B cell (primary cell): Measurements from ENCODE around the gene PRTFDC1. TPM values are rescaled to one million over a fixed set of nuclear protein-coding genes. Genes with fewer than 3 reads are reported as not detected.

ENCODE experiments used
- ATAC-seq: fragments of 200-7000 bp; cut with Tn5 transposase; one replicate; pipeline ENCODE4 v1.10.0; 2021; ENCODE audit warnings: low read depth, mild to moderate bottlenecking, moderate number of reproducible peaks, moderate library complexity
- CTCF ChIA-PET: fragments of 350-600 bp; sonication (Branson Sonifier 250); formaldehyde crosslinking; loops from one replicate; lab custom pipeline; 2021; ENCODE audit warnings: antibody characterized with exemption, inconsistent platforms; lab: Charles Lee
- POLR2A ChIA-PET: fragments of 350-600 bp; sonication (Branson Sonifier 250); formaldehyde crosslinking; loops from one replicate; lab custom pipeline; 2021; ENCODE audit warnings: antibody characterized with exemption; lab: Charles Lee
- DNase-seq: peaks from one replicate; pipeline ENCODE4 v3.0.0; 2013
- H2AFZ ChIP-seq: 2 replicates; pipeline ENCODE4 v1.6.1; 2012; ENCODE audit warnings: mild to moderate bottlenecking, low read depth, low read length; ENCODE audit not compliant: insufficient read depth, poor library complexity, severe bottlenecking
- H3K27ac ChIP-seq, 2 donors: 1 replicate in 1 of 2; 2 replicates in 1 of 2; pipeline ENCODE4 v1.5.1; 2012 to 2013; ENCODE audit warnings: low read length in 2 of 2, mild to moderate bottlenecking in 2 of 2, moderate library complexity in 1 of 2
- H3K27me3 ChIP-seq, 4 experiments: fragments of 200-600 bp in 1 of 4; sonication (generic) in 1 of 4; replicated peaks in 1 of 4; 1 replicate in 2 of 4; 2 replicates in 2 of 4; pipeline versions ENCODE4 v1.6.1 to v1.7.0; 2013 to 2016; ENCODE audit warnings: low read length in 3 of 4, mild to moderate bottlenecking in 2 of 4, mixed read lengths in 1 of 4, moderate library complexity in 1 of 4; ENCODE audit not compliant: insufficient read depth in 4 of 4, control insufficient read depth in 3 of 4; ENCODE audit errors: control extremely low read depth in 1 of 4
- H3K36me3 ChIP-seq, 2 experiments: replicated peaks in 1 of 2; 1 replicate in 1 of 2; 2 replicates in 1 of 2; pipeline versions ENCODE4 v1.6.1 to v1.7.1; 2013; ENCODE audit warnings: low read length in 1 of 2; ENCODE audit not compliant: insufficient read depth in 2 of 2, control insufficient read depth in 1 of 2; ENCODE audit errors: control extremely low read depth in 1 of 2, extremely low read depth in 1 of 2
- H3K4me1 ChIP-seq, 2 donors: fragments of 200-600 bp in 1 of 2; sonication (generic) in 1 of 2; 1 replicate in 1 of 2; 2 replicates in 1 of 2; pipeline versions ENCODE4 v1.5.1 to v1.6.1; 2013 to 2017; ENCODE audit warnings: low read length in 2 of 2; ENCODE audit not compliant: control insufficient read depth in 2 of 2, insufficient read depth in 2 of 2
- H3K4me2 ChIP-seq: replicated peaks from 2 replicates; pipeline ENCODE3; 2012; ENCODE audit warnings: mild to moderate bottlenecking, low read depth, low read length; ENCODE audit not compliant: poor library complexity, severe bottlenecking
- H3K4me3 ChIP-seq, 5 experiments: fragments of 200-600 bp in 1 of 5; sonication (generic) in 1 of 5; 1 replicate in 3 of 5; 2 replicates in 2 of 5; pipeline versions ENCODE4 v1.5.1 to v1.7.0; 2011 to 2016; ENCODE audit warnings: low read length in 4 of 5, mild to moderate bottlenecking in 4 of 5, low read depth in 2 of 5, control low read depth in 1 of 5, moderate library complexity in 1 of 5; ENCODE audit not compliant: insufficient read depth in 1 of 5; ENCODE audit errors: control extremely low read depth in 1 of 5, extremely low read depth in 1 of 5
- H3K79me2 ChIP-seq: fragments of 200-600 bp; sonication (generic); one replicate; pipeline ENCODE4 v1.6.0; 2016; ENCODE audit warnings: low read length; ENCODE audit not compliant: control insufficient read depth, insufficient read depth
- H3K9ac ChIP-seq: fragments of 200-600 bp; sonication (generic); 2 replicates; pipeline ENCODE4 v1.6.1; 2017; ENCODE audit warnings: mild to moderate bottlenecking, low read length, moderate library complexity
- H3K9me3 ChIP-seq, 3 donors: one replicate each; pipeline versions ENCODE4 v1.6.1 to v1.7.1; 2013; ENCODE audit warnings: low read length in 2 of 3; ENCODE audit not compliant: control insufficient read depth in 2 of 3, insufficient read depth in 1 of 3; ENCODE audit errors: control extremely low read depth in 1 of 3
- H4K20me1 ChIP-seq: 2 replicates; pipeline ENCODE4 v1.6.0; 2012; ENCODE audit warnings: mild to moderate bottlenecking, low read length; ENCODE audit not compliant: insufficient read depth, control insufficient read depth, poor library complexity, severe bottlenecking
- H3K27ac Mint-ChIP-seq: one replicate; pipeline ENCODE4 v1.8.0; 2021; ENCODE audit warnings: mixed read lengths
- H3K27me3 Mint-ChIP-seq: one replicate; pipeline ENCODE4 v1.8.0; 2021; ENCODE audit warnings: mixed read lengths
- H3K4me1 Mint-ChIP-seq: one replicate; pipeline ENCODE4 v1.8.0; 2021; ENCODE audit warnings: mixed read lengths
- H3K4me3 Mint-ChIP-seq: one replicate; pipeline ENCODE4 v1.8.0; 2021; ENCODE audit warnings: mixed read lengths
- H3K9me3 Mint-ChIP-seq: one replicate; pipeline ENCODE4 v1.8.0; 2022; ENCODE audit warnings: mixed read lengths; ENCODE audit not compliant: insufficient read depth
- EZH2 ChIP-seq: IDR thresholded peaks from 2 replicates; pipeline ENCODE4 v1.6.1; 2012; ENCODE audit warnings: borderline replicate concordance, low read depth, mild to moderate bottlenecking, moderate library complexity, low read length; ENCODE audit not compliant: insufficient read depth, poor library complexity, severe bottlenecking
- WGBS: methylation state at CpG from one replicate; pipeline ENCODE4 v1.1.5; 2013; ENCODE audit warnings: missing lambda C conversion rate; ENCODE audit not compliant: insufficient coverage; 5-methylcytosine and 5-hydroxymethylcytosine counted together
- intact Hi-C: fragments of 100-400 bp; cut with micrococcal nuclease; formaldehyde crosslinking; loops from one replicate; pipeline ENCODE4 v1.10.0; 2022
- polyA plus RNA-seq: library from polyadenylated mRNA; depleted of rRNA; stranded (reverse); fragments of >200 nt; gene quantifications from 2 replicates; pipeline ENCODE4 v1.2.3, GENCODE V29; 2012
- total RNA-seq, 2 donors: library from RNA; stranded (reverse); fragments of 120-200 nt in 1 of 2; gene quantifications; 1 replicate in 1 of 2; 2 replicates in 1 of 2; pipeline versions ENCODE4 v1.2.3 to v1.2.4, GENCODE V29; 2013 to 2022
- TF ChIP-seq, protein P1 (sequence below): fragments of 200-600 bp; IDR thresholded peaks from one replicate; pipeline ENCODE4 v1.8.0; 2022; ENCODE audit warnings: antibody characterized with exemption, mild to moderate bottlenecking

Gene PRTFDC1
- total and polyA plus RNA-seq, 2 donors (not counting 1 experiment from before 2014, with no cell fraction given) = 0.63 TPM; not detected in 1

DNA sequence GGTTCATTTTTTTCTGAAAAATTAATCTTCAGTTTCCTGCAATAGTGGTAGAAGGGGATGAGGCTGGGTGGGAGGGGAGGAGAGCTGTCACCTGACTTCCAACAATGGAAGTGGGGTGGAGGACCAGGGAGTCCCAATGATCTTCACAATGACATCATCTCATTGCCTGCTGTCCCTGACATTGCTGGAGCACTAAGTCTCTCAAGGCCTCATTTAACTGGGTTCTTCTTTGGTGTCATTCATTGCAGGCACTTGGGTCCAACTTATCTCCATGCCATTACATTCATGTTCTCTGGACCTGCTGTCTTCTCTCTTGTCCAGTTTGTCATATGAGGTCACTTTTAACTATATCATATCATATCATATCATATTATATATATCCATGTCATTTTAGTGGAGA is 34.4 kb downstream of the PRTFDC1 start:
- intact Hi-C loops = no loop called here
- no peak overlapping the region for H3K9ac ChIP-seq
- H4K20me1 ChIP-seq = no peaks in the 10 kb centered on the region
- H3K27ac ChIP-seq = no peak overlapping the region
- TF ChIP-seq, protein P1, sequence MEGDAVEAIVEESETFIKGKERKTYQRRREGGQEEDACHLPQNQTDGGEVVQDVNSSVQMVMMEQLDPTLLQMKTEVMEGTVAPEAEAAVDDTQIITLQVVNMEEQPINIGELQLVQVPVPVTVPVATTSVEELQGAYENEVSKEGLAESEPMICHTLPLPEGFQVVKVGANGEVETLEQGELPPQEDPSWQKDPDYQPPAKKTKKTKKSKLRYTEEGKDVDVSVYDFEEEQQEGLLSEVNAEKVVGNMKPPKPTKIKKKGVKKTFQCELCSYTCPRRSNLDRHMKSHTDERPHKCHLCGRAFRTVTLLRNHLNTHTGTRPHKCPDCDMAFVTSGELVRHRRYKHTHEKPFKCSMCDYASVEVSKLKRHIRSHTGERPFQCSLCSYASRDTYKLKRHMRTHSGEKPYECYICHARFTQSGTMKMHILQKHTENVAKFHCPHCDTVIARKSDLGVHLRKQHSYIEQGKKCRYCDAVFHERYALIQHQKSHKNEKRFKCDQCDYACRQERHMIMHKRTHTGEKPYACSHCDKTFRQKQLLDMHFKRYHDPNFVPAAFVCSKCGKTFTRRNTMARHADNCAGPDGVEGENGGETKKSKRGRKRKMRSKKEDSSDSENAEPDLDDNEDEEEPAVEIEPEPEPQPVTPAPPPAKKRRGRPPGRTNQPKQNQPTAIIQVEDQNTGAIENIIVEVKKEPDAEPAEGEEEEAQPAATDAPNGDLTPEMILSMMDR = no peak
- TF ChIP-seq EZH2 = no peak
- H3K4me2 ChIP-seq = no peak overlapping the region
- peaks cover 0 to 3% (median 1%) of the 10 kb centered on the region in 3 donors for H3K9me3 ChIP-seq
- no peak overlapping the region for H3K4me3 Mint-ChIP-seq
- no peak overlapping the region for H2AFZ ChIP-seq
- no peaks in the 10 kb centered on the region for H3K79me2 ChIP-seq
- H3K4me1 ChIP-seq = no peaks in the 10 kb centered on the region
- H3K9me3 Mint-ChIP-seq = no peaks in the 10 kb centered on the region
- CTCF ChIA-PET = no interaction called here
- no peaks in the 10 kb centered on the region for H3K36me3 ChIP-seq
- DNase-seq (no peak), ATAC-seq (no peak)
- H3K27ac Mint-ChIP-seq = no peak overlapping the region
- no peaks in the 10 kb centered on the region for H3K27me3 Mint-ChIP-seq
- no peak overlapping the region for H3K4me3 ChIP-seq
- H3K4me1 Mint-ChIP-seq = no peaks in the 10 kb centered on the region
- POLR2A ChIA-PET = no interaction called here
- no peaks in the 10 kb centered on the region for H3K27me3 ChIP-seq

DNA sequence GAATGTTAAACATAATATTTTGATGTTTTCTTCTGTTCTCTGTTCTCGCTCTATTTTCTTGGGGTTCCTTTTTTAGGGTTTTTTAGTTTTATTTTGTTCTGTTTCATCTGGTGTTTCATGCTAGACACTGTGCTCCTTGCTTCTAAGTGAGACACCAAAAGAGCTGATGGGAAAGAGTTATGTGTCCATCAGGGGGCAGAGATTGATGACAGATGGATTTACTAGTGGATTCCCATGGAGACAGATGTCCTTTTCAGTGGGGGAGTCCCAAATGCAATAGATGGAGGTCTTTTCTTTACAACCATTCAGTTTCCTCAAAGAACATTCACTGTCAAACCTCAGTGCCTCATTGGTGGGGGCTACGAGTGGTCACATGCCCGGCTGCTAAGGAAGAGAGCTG is 34.9 kb downstream of the PRTFDC1 start:
- Histone ChIP-seq H3K27me3 (no peaks in the 10 kb centered on the region), H2AFZ (no peak overlapping the region), H3K4me1 (no peaks in the 10 kb centered on the region), H3K79me2 (no peaks in the 10 kb centered on the region), H3K27ac (no peak overlapping the region), H3K9ac (no peak overlapping the region), H3K9me3 (peaks cover 0 to 1% (median 0%) of the 10 kb centered on the region in 3 donors), H4K20me1 (no peaks in the 10 kb centered on the region), H3K36me3 (no peaks in the 10 kb centered on the region), H3K4me3 (no peak overlapping the region), H3K4me2 (no peak overlapping the region)
- no peak overlapping the region for H3K27ac Mint-ChIP-seq
- WGBS = 100% methylated on average over 1 of the region's 3 CpGs
- H3K4me3 Mint-ChIP-seq = no peak overlapping the region
- peaks cover 3% of the 10 kb centered on the region for H3K4me1 Mint-ChIP-seq
- ATAC-seq (no peak), DNase-seq (no peak)
- H3K9me3 Mint-ChIP-seq = no peaks in the 10 kb centered on the region
- TF ChIP-seq EZH2 = no peak
- TF ChIP-seq, protein P1 = no peak
- no peaks in the 10 kb centered on the region for H3K27me3 Mint-ChIP-seq
- ChIA-PET CTCF (no interaction called here), POLR2A (no interaction called here)
- intact Hi-C loops = no loop called here
